HG03457 (cell line): ENCODE results near the gene ZDHHC7.

Source experiments
- ATAC-seq: cut with Tn5 transposase; IDR thresholded peaks from one replicate; pipeline ENCODE4 v1.9.1; 2021; ENCODE audit warnings: moderate number of reproducible peaks; ENCODE audit not compliant: unreplicated experiment

ZDHHC7 gene

GRCh38 chr16:84970447-84971127, 40.7 kb downstream of the ZDHHC7 start:
- no peak for ATAC-seq

GRCh38 chr16:84967828-84968227, 43.5 kb downstream of the ZDHHC7 start:
- no peak for ATAC-seq

- ATAC-seq = no peak
Observed at GRCh38 chr16:84965428-84966415, 45.6 kb downstream of the ZDHHC7 start.

GRCh38 chr16:84964386-84965128, 46.8 kb downstream of the ZDHHC7 start:
- no peak for ATAC-seq

- ATAC-seq = no peak
Observed at GRCh38 chr16:84963066-84963465, 48.3 kb downstream of the ZDHHC7 start.

- no peak for ATAC-seq
Observed at GRCh38 chr16:84960942-84961341, 50.4 kb downstream of the ZDHHC7 start.

GRCh38 chr16:84959784-84960417, 51.4 kb downstream of the ZDHHC7 start:
- no peak for ATAC-seq

GRCh38 chr16:84959045-84959576, 52.2 kb downstream of the ZDHHC7 start:
- no peak for ATAC-seq

GRCh38 chr16:84957792-84958191, 53.5 kb downstream of the ZDHHC7 start:
- ATAC-seq = no peak

GRCh38 chr16:84957192-84957591, 54.1 kb downstream of the ZDHHC7 start:
- ATAC-seq = no peak

- ATAC-seq = no peak
Observed at GRCh38 chr16:84955427-84955826, 55.9 kb downstream of the ZDHHC7 start.

GRCh38 chr16:84953190-84953746, 58.1 kb downstream of the ZDHHC7 start:
- no peak for ATAC-seq

- ATAC-seq = no peak
Observed at GRCh38 chr16:84952335-84953189, 58.8 kb downstream of the ZDHHC7 start.

- no peak for ATAC-seq
Observed at GRCh38 chr16:84950906-84951305, 60.4 kb downstream of the ZDHHC7 start.

- ATAC-seq = no peak
Observed at GRCh38 chr16:84949772-84950436, 61.4 kb downstream of the ZDHHC7 start.

- no peak for ATAC-seq
Observed at GRCh38 chr16:84948851-84949610, 62.3 kb downstream of the ZDHHC7 start.

GRCh38 chr16:84947996-84948850, 63.1 kb downstream of the ZDHHC7 start:
- ATAC-seq = no peak
